Uterus (tissue), 4 donors: Measurements from ENCODE around the gene LYRM4. TPM values are rescaled to one million over a fixed set of nuclear protein-coding genes. Genes with fewer than 3 reads are reported as not detected.

Experiments
- DNase-seq, 2 donors: peaks; one replicate each; pipeline ENCODE4 v3.0.0-alpha.2; 2019 to 2020
- H3K27ac ChIP-seq, 2 donors: fragments of 200-600 bp; sonication (generic); 1 replicate in 1 of 2; 2 replicates in 1 of 2; pipeline ENCODE4 v1.5.1; 2016 to 2018
- H3K27me3 ChIP-seq, 2 donors: fragments of 200-600 bp; sonication (generic); one replicate each; pipeline ENCODE4 v1.5.1; 2018 to 2019; ENCODE audit warnings: control low read depth in 1 of 2
- H3K36me3 ChIP-seq, 2 donors: fragments of 200-600 bp; sonication (generic); one replicate each; pipeline ENCODE4 v1.5.1; 2019; ENCODE audit warnings: control low read depth in 1 of 2
- H3K4me1 ChIP-seq, 2 donors: fragments of 200-600 bp; sonication (generic); one replicate each; pipeline ENCODE4 v1.5.1; 2018 to 2019; ENCODE audit warnings: control low read depth in 1 of 2
- H3K4me3 ChIP-seq, 2 donors: fragments of 200-600 bp; sonication (generic); 1 replicate in 1 of 2; 2 replicates in 1 of 2; pipeline ENCODE4 v1.5.1; 2018 to 2019; ENCODE audit warnings: mild to moderate bottlenecking in 1 of 2
- H3K9me3 ChIP-seq, 2 donors: fragments of 200-600 bp; sonication (generic); one replicate each; pipeline ENCODE4 v1.5.1; 2019; ENCODE audit warnings: control low read depth in 1 of 2
- CTCF ChIP-seq, 4 experiments: fragments of 200-600 bp in 2 of 4; fragments of 450-650 bp in 2 of 4; sonication (generic) in 2 of 4; IDR thresholded peaks; one replicate each; pipeline ENCODE4 v1.5.1; 2016 to 2019; ENCODE audit warnings: antibody characterized with exemption in 4 of 4, mild to moderate bottlenecking in 2 of 4, moderate library complexity in 1 of 4
- POLR2A ChIP-seq, 2 donors: fragments of 450-650 bp; IDR thresholded peaks; one replicate each; pipeline ENCODE4 v1.6.1; 2016; ENCODE audit warnings: antibody characterized with exemption in 2 of 2, mild to moderate bottlenecking in 1 of 2, moderate library complexity in 1 of 2
- intact Hi-C: fragments of 100-400 bp; cut with DNase I; formaldehyde crosslinking; loops from one replicate; pipeline ENCODE4 v1.15.1; 2023; ENCODE audit warnings: low total_unique reads
- total RNA-seq, 4 donors: library from RNA; depleted of rRNA in 3 of 4; stranded (reverse); fragments of >200 nt in 3 of 4; gene quantifications; one replicate each; pipeline versions ENCODE4 v1.1.0 to v1.2.4, GENCODE V29; 2014 to 2023
- donor health status: DM: yes; HTN: yes; CAD: no.

The LYRM4 gene
- total RNA-seq, 4 donors from 2014 or later, result 3.1 to 33.0 (median 15.7) TPM

GRCh38 chr6:5174244-5174643 is 86.5 kb downstream of the LYRM4 start:
- intact Hi-C loops, result no loop called here
- H3K4me1 ChIP-seq, result no peaks in the 10 kb centered on the region
- TF ChIP-seq CTCF (IDR thresholded peaks at IDR 0.05) (no peak), POLR2A (IDR thresholded peaks at IDR 0.05) (no peak)
- H3K27ac ChIP-seq, result peak overlapping the region in 1 of 2 donors; percentile 35
- no peaks in the 10 kb centered on the region for H3K27me3 ChIP-seq
- no peak for DNase-seq
- no peaks in the 10 kb centered on the region for H3K9me3 ChIP-seq
- no peaks in the 10 kb centered on the region for H3K36me3 ChIP-seq
- no peak overlapping the region for H3K4me3 ChIP-seq

- Histone ChIP-seq H3K9me3 (no peaks in the 10 kb centered on the region), H3K36me3 (no peaks in the 10 kb centered on the region), H3K27ac (peak overlapping the region in 1 of 2 donors; percentile 35), H3K4me3 (no peak overlapping the region), H3K27me3 (no peaks in the 10 kb centered on the region), H3K4me1 (no peaks in the 10 kb centered on the region)
- intact Hi-C loops, result no loop called here
- no peak for TF ChIP-seq CTCF (IDR thresholded peaks at IDR 0.05)
- no peak for TF ChIP-seq POLR2A (IDR thresholded peaks at IDR 0.05)
- no peak for DNase-seq
Observed at GRCh38 chr6:5173810-5174209, 86.9 kb downstream of the LYRM4 start.

- H3K9me3 ChIP-seq, result no peaks in the 10 kb centered on the region
- TF ChIP-seq CTCF (IDR thresholded peaks at IDR 0.05), result no peak
- no peak for TF ChIP-seq POLR2A (IDR thresholded peaks at IDR 0.05)
- no peak for DNase-seq
- H3K36me3 ChIP-seq, result no peaks in the 10 kb centered on the region
- H3K4me1 ChIP-seq, result no peaks in the 10 kb centered on the region
- intact Hi-C loops, result no loop called here
- H3K4me3 ChIP-seq, result no peak overlapping the region
- no peak overlapping the region for H3K27ac ChIP-seq
- H3K27me3 ChIP-seq, result no peaks in the 10 kb centered on the region
Observed at GRCh38 chr6:5172897-5173474, 87.8 kb downstream of the LYRM4 start.

GRCh38 chr6:5172041-5172653 is 88.6 kb downstream of the LYRM4 start:
- no peaks in the 10 kb centered on the region for H3K4me1 ChIP-seq
- no peak for DNase-seq
- H3K36me3 ChIP-seq, result no peaks in the 10 kb centered on the region
- H3K4me3 ChIP-seq, result no peak overlapping the region
- H3K9me3 ChIP-seq, result no peaks in the 10 kb centered on the region
- no peaks in the 10 kb centered on the region for H3K27me3 ChIP-seq
- no peak overlapping the region for H3K27ac ChIP-seq
- intact Hi-C loops, result no loop called here
- TF ChIP-seq POLR2A (IDR thresholded peaks at IDR 0.05) (no peak), CTCF (IDR thresholded peaks at IDR 0.05) (no peak)

- H3K36me3 ChIP-seq, result no peaks in the 10 kb centered on the region
- intact Hi-C loops, result no loop called here
- no peak for DNase-seq
- no peaks in the 10 kb centered on the region for H3K9me3 ChIP-seq
- H3K4me3 ChIP-seq, result no peak overlapping the region
- H3K27ac ChIP-seq, result no peak overlapping the region
- H3K27me3 ChIP-seq, result no peaks in the 10 kb centered on the region
- TF ChIP-seq POLR2A (IDR thresholded peaks at IDR 0.05) (no peak), CTCF (IDR thresholded peaks at IDR 0.05) (no peak)
- H3K4me1 ChIP-seq, result no peaks in the 10 kb centered on the region
Observed at GRCh38 chr6:5167501-5167900, 93.2 kb downstream of the LYRM4 start.
